AG08396 (cell line): ENCODE data around the gene CDH23.

ENCODE experiments used
- DNase-seq: peaks from one replicate; pipeline ENCODE4 v3.0.0; 2012; ENCODE audit warnings: low spot score, mixed read lengths

CDH23 gene

GRCh38 chr10:71625445-71626175, 228.9 kb downstream of the CDH23 start:
- no peak for DNase-seq

GRCh38 chr10:71627230-71627939, 230.7 kb downstream of the CDH23 start:
- no peak for DNase-seq

DNA sequence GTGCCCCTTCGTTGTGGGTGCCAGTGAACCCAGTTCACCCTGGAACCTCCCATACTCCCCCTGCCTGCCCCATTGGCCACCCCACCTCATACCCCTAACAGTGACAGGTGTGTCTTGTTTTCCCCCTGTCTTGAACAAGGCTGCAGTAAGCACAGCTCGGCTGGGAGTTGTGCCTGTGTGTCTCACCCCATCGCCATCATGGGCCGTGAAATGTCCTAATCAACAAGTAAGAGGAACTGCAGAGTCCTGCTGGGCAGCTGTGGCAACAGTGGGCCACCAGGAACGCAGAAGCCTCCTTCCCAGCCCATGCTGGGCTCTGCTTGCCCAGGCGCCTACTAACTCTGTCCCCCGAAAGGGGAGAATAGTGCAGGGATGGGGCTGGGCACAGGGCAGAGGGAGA, 231.2 kb downstream of the CDH23 start:
- no peak for DNase-seq

DNA sequence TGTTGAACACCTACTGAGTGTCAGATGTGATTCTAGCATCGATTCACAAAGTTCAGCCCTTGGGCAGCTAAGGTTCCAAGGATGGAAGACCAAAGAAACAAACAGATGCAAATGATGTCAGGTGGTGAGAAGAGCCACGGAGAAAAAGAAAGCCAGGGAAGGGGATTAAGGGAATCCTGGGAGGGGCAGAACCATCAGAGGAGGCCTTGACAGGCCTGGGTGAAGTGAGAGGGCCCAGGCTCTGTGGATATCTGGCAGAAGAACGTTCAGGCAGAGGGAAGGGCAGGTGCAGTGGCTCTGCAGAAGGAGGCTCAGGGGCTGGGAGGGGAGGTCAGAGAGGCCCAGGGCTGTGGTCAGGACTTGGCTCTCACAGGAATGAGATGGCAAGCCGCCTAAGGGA, 232.4 kb downstream of the CDH23 start:
- DNase-seq, result no peak

- DNase-seq, result no peak
Measured at GRCh38 chr10:71630168-71630567, 233.4 kb downstream of the CDH23 start.

DNA sequence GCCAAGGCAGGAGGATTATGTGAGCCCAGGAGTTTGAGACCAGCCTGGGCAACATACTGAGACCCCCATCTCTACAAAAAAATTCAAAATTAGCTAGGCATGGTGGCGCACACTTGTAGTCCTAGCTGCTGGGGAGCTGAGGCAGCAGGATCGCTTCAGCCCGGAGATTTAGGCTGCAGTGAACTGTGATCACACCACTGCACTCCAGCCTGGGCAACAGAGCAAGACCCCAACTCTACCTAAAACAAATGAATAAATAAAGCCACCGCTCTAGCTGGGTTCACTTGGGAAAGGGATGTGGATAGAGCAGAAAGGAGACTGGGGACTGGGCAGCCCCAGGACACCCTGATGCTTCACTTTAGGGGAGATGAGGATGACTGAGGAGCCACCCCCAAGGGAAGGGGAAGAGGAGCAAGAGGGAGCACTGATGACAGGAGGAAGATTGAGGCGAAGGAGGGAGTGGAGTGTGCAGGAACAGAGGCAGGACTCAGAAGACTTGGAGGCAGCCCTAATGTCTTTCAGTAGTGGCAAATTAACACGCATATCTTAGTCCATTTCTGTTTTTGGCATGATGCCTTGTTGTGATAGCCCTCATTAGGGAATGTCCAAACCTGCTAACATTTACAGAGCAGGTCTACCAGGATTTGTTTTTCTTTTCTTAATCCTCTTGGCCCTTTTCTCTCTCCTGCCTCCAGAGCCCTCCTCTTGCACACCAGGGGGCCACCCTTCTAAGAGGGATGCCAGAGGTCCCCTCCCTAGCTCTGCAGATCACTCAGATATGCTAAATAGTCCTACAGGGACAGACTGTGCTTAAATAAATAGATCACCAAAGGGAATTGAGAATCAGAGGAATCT, 234.5 kb downstream of the CDH23 start:
- DNase-seq, result no peak

DNA sequence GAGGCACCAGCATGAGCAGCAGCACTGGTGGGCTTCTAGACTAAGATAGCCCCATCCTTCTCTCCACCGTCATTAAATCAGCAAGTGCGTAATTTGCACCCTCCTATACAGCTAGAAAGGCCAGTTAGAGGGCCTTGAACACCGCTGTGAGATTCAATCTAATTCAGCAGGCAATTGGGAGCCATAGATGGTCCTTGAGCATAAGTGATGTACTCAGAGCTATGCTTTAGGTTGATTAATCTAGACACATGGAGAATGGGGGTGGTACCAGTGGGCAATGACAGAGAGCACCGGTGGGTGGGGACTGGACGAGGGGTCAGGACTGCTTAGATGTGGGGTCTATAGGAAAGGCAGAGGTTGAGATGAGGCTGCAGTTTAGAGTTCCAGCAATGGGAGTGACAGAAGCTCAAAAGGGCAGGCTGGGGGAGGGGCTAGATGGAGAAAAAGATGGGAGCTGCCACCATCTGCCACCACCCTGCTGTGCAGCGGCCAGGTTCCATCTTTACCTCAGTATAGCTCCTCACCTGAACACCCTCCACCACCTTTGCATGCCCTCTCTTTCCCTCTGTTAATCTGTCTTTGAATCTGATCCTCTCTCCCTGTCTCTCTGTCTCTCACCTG, 235.6 kb downstream of the CDH23 start:
- DNase-seq, result no peak

DNA sequence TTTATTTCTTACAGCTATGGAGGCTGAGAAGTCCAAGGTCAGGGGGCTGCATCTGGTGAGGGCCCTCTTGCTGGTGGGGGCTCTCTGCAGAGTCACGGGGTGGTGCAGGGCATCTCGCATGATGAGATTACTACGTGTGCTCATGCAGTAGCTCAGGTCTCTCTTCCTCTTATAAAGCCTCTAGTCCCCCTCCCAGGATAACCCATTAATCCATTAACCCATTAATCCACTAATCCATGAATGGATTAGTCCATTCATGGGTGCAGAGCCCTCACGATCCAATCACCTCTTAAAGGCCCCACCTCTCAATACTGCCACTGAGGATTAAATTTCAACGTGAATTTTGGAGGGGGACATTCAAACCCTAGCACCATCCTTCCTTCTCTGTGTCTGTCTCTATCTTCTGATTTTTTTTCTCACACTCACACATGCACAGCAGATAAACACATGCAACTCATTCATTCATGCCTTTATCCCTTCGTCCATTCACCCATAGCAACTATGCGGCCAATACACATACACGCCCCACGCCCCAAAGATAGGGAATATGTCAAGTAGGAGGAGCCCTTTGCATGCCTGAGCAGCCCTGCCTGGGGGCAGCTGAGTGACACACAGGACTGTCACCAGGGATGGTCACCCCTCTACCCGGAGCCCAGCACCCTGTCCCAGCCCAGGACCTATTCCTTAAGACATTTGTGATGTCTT, 236.3 kb downstream of the CDH23 start:
- DNase-seq, result no peak

DNA sequence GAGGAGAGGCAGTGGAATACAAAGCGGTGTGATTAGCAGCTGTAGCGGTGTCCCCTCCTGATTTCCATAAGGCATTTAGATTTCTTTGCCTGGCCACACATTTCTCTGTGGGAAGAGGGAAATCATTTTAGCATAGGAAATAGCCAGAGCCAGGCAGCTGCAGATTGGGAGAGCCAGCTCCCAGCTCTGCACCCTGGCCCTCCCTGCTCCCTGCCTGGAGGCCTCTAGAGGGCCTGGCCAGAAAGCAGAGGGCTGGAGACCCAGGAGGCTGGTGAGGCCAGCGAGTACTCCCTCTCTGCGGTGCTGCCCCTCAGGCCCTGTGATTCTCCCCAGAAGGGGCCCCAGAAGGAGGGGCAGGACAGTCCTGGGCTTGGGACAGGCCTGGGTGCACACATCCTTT, 237.2 kb downstream of the CDH23 start:
- DNase-seq, result no peak

DNA sequence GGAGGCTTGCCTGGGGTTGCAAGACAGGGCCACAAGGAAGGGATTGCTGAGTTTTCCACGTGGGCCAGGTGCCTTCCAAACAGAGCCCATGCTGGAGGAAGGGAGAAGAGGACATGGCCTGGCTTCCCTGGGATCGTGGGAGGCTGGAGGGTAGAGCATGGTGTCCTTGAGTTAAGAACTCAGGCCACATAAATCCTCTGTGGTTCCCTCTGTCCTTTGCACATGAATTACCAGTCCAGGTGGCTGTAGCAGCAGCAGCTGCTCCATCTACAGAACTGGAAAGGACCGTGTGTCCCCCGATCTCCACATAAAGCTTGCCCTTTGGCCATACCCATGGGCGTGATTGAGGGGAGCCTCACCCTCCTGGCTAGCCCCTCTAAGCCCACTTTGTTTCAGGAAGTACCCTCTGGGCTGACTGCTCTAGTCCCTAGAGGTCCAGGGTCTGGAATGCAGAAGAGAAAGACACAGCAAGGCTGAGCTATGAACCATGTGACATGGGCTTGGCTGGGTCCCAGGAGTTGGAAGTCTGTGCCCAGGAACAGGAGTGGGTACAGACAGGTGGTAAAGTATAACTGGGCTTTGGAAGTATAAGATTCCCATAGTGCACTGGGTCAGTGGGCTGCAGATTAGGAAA, 237.9 kb downstream of the CDH23 start:
- DNase-seq, result no peak

- no peak for DNase-seq
Measured at GRCh38 chr10:71635251-71635866, 238.6 kb downstream of the CDH23 start.

GRCh38 chr10:71635867-71636266, 239.1 kb downstream of the CDH23 start:
- DNase-seq, result no peak

DNA sequence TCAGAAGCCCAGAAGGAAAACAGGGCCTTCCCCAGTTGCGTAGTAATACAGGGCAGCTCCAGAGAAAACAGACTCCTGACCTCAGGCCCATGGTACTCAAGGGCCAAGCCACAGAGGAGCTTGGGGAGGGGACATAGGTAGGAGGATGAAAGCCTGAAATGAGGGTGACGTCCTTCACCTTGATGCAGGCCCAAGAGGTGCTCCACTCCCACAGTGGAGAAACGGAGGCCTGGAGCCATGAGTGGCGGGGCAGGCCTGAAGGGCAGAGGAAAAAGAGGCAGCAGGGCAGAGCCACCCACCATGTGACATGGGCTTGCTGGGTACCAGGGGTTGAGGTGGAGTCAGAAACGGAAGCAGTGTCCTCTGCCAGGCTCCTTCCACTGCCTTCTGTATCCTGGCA, 239.9 kb downstream of the CDH23 start:
- DNase-seq, result no peak

DNA sequence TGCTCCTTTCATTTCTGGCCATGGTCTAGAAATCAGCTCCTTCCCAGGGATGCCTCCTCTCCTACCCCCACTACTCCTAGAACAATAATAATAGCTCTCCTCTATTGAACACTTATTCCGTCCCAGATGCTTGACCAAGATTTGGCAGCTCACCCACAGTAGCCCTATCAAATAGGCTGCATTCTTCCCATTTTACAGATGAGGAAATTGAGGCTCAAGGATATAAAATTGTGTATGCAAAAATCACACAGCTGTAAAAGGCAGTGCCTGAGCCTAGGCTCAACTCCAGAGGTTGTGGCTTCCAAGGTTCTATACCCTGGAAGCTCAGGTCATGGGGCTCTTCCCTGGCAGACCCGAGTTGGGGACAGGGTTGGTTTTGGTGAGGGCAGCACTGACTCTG, 240.6 kb downstream of the CDH23 start:
- no peak for DNase-seq

DNA sequence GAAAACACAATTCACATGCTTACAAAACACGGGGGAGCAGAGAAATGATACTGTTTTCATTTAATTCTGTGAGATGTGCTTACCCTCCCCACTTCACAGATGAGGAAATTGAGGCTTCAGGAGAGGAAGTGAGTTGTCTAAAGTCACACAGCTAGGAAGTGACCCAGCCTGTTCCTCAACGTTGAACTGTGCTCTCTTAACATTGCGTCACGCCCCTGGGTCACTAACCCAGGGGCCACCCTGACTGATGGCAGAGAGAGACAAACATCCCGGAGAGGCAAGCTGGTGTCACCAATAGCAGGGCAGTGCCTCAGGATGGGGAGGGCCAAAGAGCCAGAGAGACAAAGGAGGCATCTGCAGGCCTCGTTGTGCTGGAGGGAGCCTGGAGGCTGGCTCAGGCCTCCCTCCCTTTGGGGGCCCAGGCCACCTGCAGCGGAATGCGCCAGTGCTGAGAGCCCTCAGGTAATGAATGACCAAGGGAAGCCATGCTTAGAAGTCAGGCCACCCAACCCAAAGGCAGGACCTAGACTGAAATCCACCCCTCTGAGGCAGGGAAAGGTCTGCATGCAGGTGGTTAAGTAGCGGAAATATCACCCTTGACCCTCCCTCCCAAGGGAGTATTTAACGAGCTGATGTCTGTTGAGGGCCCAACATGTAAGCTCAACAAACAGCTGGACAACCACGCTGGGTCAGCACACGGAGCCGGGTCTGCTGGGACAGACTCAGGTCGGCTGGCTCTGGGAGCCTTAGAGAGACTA, 241.5 kb downstream of the CDH23 start:
- DNase-seq, result no peak

GRCh38 chr10:71638822-71639719, 242.4 kb downstream of the CDH23 start:
- DNase-seq, result no peak

DNA sequence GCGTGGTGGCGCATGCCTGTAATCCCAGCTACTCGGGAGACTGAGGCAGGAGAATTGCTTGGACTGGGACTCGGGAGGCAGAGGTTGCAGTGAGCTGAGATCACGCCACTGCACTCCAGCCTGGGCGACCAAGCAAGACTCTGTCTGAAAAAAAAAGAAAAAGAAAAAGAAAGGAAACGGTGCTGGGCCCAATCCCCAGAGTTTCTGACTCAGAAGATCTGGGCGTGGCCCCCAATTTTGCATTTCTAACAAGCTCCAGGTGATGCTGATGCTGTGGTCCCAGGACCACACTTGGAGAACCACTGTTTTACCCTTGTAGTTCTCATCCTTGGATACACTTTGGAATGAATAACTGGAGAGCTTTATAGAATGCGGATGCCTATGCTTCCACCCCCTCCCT, 243.9 kb downstream of the CDH23 start:
- DNase-seq, result no peak

DNA sequence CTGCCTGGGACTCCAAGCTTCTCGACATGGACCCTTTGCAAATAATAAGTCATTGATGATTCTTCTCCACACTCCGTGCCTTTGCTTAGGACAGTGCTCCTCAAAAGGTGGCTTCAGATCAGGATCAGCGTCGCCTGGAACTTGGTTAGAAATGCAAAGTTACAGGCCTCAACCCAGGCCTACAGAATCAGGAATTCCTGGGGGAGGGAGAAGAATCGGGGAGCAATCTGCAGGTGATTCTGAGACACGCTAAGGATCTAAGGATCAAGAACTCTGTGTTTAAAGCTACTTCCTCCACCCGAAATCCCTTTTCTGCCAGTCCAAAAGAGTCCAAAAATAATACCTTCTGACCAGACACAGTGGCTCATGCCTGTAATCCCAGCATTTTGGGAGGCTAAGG, 244.7 kb downstream of the CDH23 start:
- DNase-seq, result no peak

- no peak for DNase-seq
Measured at GRCh38 chr10:71641986-71642385, 245.3 kb downstream of the CDH23 start.
